HL-60/S4 treated with phorbol 12-myristate 13-acetate at 8.2 ng/mL for 4 days and 3 days (cell line): Measurements from ENCODE around the gene FAXDC2.

Experiments
- in situ Hi-C: fragments of 300-500 bp; cut with MboI; formaldehyde crosslinking; loops from 2 replicates; pipeline ENCODE4 v1.15.0; 2022; ENCODE audit warnings: low sequenced_read_pairs

FAXDC2 gene

GRCh38 chr5:154850255-154851062 lies at the start of gene FAXDC2:
FAXDC2 (minus strand) TSS chr5:154850603; CDS start chr5:154838178, 12,425 bp downstream.
- in situ Hi-C loops = no loop called here

DNA sequence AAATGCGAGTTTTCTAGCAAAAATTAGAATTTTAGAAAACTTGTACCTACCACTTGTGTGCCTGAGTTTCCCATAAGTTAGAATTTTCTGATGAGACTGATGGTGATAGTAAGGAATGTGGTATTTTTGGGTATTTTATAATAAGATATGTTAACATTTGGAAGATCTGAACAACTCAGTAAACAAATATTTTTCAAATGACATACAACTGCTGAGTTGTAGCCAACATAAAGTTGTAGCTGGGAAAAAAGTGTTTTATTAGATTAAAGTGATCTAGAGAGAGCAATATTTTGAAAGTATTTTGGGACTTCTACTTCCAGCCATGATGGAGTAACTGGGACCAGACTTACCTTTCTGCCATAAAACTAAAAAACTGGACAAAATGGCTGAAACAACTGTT lies 49.7 kb upstream of the FAXDC2 start:
- in situ Hi-C loops = no loop called here

DNA sequence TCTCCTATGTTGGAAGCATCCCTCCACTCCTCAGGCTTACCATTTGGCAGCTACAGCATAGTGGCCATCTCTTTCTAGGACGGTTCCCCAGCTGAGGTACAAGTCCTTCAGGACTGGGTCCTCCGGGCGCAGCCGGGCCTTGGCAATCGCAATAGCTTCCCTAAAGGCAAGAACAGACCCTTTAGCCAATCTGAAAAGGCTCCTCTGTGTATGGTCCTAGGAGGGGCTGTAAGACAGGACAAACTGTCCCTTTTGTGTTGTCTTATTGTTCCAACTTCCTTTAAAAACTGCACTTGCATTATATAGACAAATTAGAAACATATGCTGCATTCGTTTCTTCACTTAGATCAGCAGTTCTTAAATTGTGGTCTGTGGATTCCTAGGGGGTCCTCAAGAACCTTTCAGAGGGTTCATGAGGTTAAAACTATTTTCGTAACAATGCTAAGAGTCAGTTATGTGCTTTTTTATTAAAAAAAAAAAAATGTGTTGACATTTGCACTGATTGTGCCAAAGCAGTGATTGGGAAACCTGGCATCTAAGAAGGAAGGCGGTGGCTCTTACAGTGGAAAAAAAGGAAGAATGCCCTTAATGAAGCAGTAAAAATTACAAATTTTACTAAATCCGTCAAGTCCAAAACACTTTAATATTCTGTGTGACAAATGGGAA lies 48.9 kb upstream of the FAXDC2 start:
- in situ Hi-C loops = no loop called here

DNA sequence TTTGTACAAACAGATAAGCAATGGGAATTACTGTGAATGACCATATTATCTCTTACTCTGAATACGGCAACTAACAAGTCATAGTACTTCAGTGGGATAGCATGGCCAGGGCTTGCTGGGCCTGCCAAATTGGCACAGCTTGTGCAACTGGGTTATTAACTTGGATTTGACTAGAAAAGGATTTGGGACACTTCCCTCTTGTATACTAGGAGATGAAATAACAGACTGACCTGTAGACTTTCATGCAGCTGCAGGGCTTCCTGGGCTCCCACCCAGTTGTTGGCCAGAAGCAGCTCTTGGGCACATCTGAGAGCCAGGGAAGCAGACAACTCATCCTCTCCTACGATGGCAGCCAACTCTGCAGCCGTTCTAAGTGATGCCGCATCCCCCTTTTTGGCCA lies 47.8 kb upstream of the FAXDC2 start:
- in situ Hi-C loops = no loop called here

GRCh38 chr5:154896562-154897165 lies 46.3 kb upstream of the FAXDC2 start:
- in situ Hi-C loops = no loop called here

GRCh38 chr5:154895606-154896561 lies 45.5 kb upstream of the FAXDC2 start:
- in situ Hi-C loops = no loop called here

DNA sequence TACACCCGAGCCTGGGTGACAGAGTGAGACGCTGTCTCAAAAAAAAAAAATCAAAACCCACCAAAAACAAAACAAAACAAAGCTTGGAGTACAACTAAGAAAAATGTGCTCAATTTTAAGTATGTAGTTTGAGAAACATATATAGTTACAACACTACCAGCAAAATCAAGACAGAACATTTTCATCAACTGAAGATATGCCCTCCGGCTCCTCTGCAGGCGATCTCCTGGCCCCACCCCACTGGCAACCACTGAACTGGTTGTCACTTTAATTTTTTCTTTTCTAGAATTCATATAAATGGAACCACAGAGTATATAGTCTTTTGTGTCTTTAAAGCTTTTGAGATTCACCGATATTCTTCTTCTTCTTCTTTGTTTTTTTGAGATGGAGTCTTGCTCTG lies 43.0 kb upstream of the FAXDC2 start:
- in situ Hi-C loops = no loop called here

DNA sequence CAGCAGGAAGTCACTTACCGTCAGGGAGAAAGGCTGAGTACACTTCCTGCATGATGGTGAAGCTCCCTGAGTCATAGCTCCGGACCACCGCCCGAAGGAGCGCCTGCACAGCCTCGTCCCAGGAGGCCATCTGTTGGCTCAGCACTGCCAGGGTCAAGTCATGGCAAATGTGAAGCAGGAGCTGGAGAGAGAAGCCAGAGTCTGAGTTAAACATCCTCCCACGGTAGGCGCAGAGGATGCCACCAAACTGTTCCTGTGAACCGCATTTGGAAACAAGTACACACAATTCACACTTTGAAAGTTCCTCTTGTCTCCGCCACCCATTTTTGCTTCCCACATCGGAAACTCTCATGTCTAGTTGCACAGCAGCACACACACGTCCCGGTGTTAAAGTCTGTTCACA lies 42.0 kb upstream of the FAXDC2 start:
- in situ Hi-C loops = no loop called here

DNA sequence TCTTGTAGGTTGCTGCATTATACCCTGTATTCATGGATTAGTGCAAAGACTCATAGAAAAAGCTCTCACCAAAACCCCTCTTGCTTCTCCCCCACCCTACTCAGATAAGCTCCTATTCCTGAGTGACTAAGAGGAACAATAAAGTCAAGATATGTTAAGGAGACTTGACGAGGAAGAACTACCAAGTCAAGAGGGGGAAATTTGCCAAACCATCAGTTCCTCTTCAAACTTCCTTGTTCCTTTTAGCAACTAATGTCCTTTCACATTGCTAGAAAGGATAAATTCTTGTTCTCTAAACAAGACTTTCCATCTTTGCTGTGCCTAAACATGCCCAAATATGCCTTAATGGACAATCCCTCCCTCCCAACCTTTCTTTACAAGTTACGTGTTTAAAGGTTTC lies 35.0 kb upstream of the FAXDC2 start:
- in situ Hi-C loops = no loop called here

- in situ Hi-C loops = no loop called here
These were observed 34.0 kb upstream of the FAXDC2 start for GRCh38 chr5:154884424-154884823.

- in situ Hi-C loops = no loop called here
These were observed 31.6 kb upstream of the FAXDC2 start for GRCh38 chr5:154881986-154882385.

DNA sequence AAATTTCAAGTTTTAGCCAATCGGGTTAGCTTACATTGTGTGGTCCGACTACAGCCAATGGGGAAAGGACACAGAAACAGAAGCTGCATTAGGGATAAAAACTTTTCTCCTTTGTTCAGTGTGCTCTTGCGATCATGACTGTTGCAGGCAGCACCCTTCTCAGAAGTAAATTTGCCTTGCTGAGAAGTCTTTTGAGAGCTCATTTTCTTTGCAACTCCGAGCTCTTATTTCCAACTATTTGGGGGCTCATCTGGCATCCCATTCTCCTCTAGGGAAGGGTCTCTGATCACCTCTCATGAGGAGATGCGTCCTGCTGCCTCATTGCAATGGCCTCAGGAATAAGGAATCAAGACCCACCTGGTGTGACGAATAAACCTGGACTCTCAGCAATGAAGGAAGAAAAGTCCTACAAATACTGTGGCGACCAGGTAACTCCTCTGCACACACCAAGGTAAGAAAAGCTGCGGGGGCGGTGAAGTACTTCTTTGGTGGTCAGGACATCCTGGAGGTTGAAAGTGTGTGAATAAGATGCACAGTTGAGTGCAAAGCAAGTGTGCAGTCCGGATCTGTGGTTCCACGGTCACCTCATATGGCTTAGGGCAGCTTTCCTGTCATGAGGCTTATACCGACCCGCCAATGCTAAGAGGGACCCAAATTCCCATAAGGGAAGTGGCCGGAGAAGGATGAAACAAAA lies 28.4 kb upstream of the FAXDC2 start:
- in situ Hi-C loops = no loop called here

DNA sequence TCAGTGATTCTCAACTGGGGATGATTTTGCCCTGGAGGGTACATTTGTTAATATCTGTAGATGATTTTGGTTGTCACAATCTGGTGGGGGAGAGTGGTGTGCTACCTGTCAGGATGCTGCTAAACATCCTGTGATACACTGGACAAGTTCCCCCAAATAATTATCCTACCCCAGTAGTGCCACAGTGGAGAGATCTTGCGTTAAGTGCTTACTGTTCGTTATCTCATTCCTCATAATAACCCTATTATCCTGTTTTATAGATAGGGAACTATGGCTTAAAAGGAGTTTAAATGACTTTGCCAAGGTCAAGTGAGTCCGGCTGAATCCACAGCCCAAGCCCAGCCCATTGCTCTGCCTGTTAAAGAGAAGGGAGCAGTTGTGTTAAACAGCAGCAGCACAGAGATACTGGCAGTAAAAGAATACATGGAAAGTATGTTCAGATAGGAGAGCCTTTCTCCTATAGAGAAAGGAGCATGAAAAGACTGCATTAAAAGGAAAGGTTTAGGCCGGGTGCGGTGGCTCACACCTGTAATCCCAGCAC lies 23.5 kb upstream of the FAXDC2 start:
- in situ Hi-C loops = no loop called here

GRCh38 chr5:154871734-154872133 lies 21.3 kb upstream of the FAXDC2 start:
- in situ Hi-C loops = no loop called here

- in situ Hi-C loops = no loop called here
These were observed 18.3 kb upstream of the FAXDC2 start for GRCh38 chr5:154868702-154869101.

- in situ Hi-C loops = no loop called here
These were observed 16.4 kb upstream of the FAXDC2 start for GRCh38 chr5:154866841-154867240.

GRCh38 chr5:154865466-154866184 lies 15.2 kb upstream of the FAXDC2 start:
- in situ Hi-C loops = no loop called here

- in situ Hi-C loops = no loop called here
These were observed 13.1 kb upstream of the FAXDC2 start for GRCh38 chr5:154863291-154864080.

DNA sequence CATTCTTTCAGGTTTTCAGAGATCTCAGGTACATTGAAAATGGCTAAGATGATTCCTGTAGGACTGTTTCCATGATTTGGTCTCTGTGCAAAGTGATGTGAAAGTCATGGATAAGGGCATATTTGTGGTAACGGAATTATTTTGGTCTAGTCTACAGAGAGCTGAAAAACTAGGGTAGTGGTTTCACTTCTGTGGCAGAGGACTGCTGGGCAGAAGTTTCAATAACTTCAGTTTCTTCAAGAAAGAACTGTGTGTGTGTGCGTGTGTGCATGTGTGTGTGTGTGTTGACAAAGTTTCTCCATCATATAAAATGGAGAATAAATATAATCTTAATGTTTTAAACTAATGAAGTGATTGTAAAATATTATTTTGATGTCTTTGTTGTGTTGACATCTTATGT lies 12.4 kb upstream of the FAXDC2 start:
- in situ Hi-C loops = no loop called here
